ENCODE results near the gene U2AF2.

- no peak for TF ChIP-seq CTCF (IDR thresholded peaks at IDR 0.05)
- no peak for TF ChIP-seq POLR2A (IDR thresholded peaks at IDR 0.05)
These were observed 7.7 kb upstream of the U2AF2 start for GRCh38 chr19:55646889-55647731.

Measured in lower leg skin (tissue), 3 donors.